T-cell (primary cell): ENCODE results near the gene NCAM1. TPM values are rescaled to one million over a fixed set of nuclear protein-coding genes. Genes with fewer than 3 reads are reported as not detected.

Experiments used
- ATAC-seq, 4 experiments: fragments of 200-7000 bp in 3 of 4; fragments of 150-1000 bp in 1 of 4; cut with Tn5 transposase; replicated peaks in 1 of 4; 1 replicate in 3 of 4; 2 replicates in 1 of 4; pipeline ENCODE4 v1.10.0; 2021; ENCODE audit warnings: moderate library complexity in 3 of 4, mild to moderate bottlenecking in 2 of 4, moderate number of reproducible peaks in 1 of 4
- CTCF ChIA-PET, 2 donors: fragments of 300-600 bp; sonication (Branson Sonifier 250); formaldehyde crosslinking; loops; one replicate each; lab custom pipeline; 2022; ENCODE audit warnings: antibody characterized with exemption in 2 of 2; lab: Charles Lee
- POLR2A ChIA-PET, 2 donors: fragments of 300-600 bp; sonication (Branson Sonifier 250); formaldehyde crosslinking; loops; one replicate each; lab custom pipeline; 2022; ENCODE audit warnings: antibody characterized with exemption in 2 of 2; lab: Charles Lee
- DNase-seq, 35 experiments: peaks; one replicate each; pipeline versions ENCODE4 v3.0.0 to v3.0.0-alpha.2; 2013 to 2023
- H3K27ac ChIP-seq: one replicate; pipeline ENCODE4 v1.5.1; 2013; ENCODE audit warnings: low read length
- H3K27me3 ChIP-seq, 2 experiments: replicated peaks in 1 of 2; 1 replicate in 1 of 2; 2 replicates in 1 of 2; pipeline versions ENCODE4 v1.6.1 to v1.7.0; 2013; ENCODE audit warnings: low read length in 1 of 2, mixed read lengths in 1 of 2; ENCODE audit not compliant: control insufficient read depth in 2 of 2, insufficient read depth in 2 of 2; ENCODE audit errors: extremely low read depth in 1 of 2
- H3K36me3 ChIP-seq, 2 donors: 1 replicate in 1 of 2; 2 replicates in 1 of 2; pipeline versions ENCODE4 v1.6.1 to v1.7.0; 2013; ENCODE audit warnings: low read length in 1 of 2; ENCODE audit not compliant: control insufficient read depth in 2 of 2, insufficient read depth in 1 of 2; ENCODE audit errors: extremely low read depth in 1 of 2
- H3K4me1 ChIP-seq, 2 experiments: 1 replicate in 1 of 2; 2 replicates in 1 of 2; pipeline versions ENCODE4 v1.6.1 to v1.7.0; 2013; ENCODE audit warnings: low read length in 2 of 2, mixed read lengths in 1 of 2; ENCODE audit not compliant: insufficient read depth in 2 of 2, control insufficient read depth in 1 of 2; ENCODE audit errors: extremely low read depth in 1 of 2
- H3K4me3 ChIP-seq, 2 donors: 1 replicate in 1 of 2; 2 replicates in 1 of 2; pipeline versions ENCODE4 v1.5.1 to v1.7.0; 2013; ENCODE audit warnings: mild to moderate bottlenecking in 2 of 2, low read length in 1 of 2, moderate library complexity in 1 of 2; ENCODE audit not compliant: control insufficient read depth in 1 of 2; ENCODE audit errors: extremely low read depth in 1 of 2
- H3K9me3 ChIP-seq: 2 replicates; pipeline ENCODE4 v1.7.0; 2013
- H3K27ac Mint-ChIP-seq, 2 donors: one replicate each; pipeline ENCODE4 v1.8.0; 2020 to 2021; ENCODE audit warnings: mild to moderate bottlenecking in 2 of 2, mixed read lengths in 2 of 2
- H3K27me3 Mint-ChIP-seq, 2 donors: one replicate each; pipeline ENCODE4 v1.8.0; 2021 to 2022; ENCODE audit warnings: mixed read lengths in 2 of 2
- H3K36me3 Mint-ChIP-seq: one replicate; pipeline ENCODE4 v1.8.0; 2021; ENCODE audit warnings: mixed read lengths
- H3K4me1 Mint-ChIP-seq, 3 donors: one replicate each; pipeline ENCODE4 v1.8.0; 2020 to 2022; ENCODE audit warnings: mixed read lengths in 3 of 3, mild to moderate bottlenecking in 1 of 3
- H3K4me3 Mint-ChIP-seq, 3 donors: one replicate each; pipeline ENCODE4 v1.8.0; 2020 to 2022; ENCODE audit warnings: mild to moderate bottlenecking in 3 of 3, mixed read lengths in 3 of 3, moderate library complexity in 3 of 3
- H3K9me3 Mint-ChIP-seq, 3 donors: one replicate each; pipeline ENCODE4 v1.8.0; 2020 to 2022; ENCODE audit warnings: mixed read lengths in 3 of 3
- WGBS: methylation state at CpG from one replicate; pipeline ENCODE4 v1.1.5; 2013; ENCODE audit warnings: missing lambda C conversion rate; ENCODE audit not compliant: insufficient coverage; 5-methylcytosine and 5-hydroxymethylcytosine counted together
- total RNA-seq, 35 experiments: library from RNA in 6 of 35; stranded (reverse) in 6 of 35; fragments of 120-200 nt in 1 of 35; gene quantifications; one replicate each; pipeline versions ENCODE4 v1.2.1 to v1.2.4 and lab custom pipeline; 2013 to 2026

The NCAM1 gene
- total RNA-seq, 5 donors from 2014 or later (not counting 1 experiment from before 2014, with no cell fraction given): 0.90 to 1.8 (median 1.1) TPM

- 53% methylated on average over 3 of the region's 6 CpGs for WGBS
- H3K27me3 Mint-ChIP-seq: peaks cover 39 to 45% of the 10 kb centered on the region in 2 donors
Measured at GRCh38 chr11:112949781-112950575, 11.2 kb upstream of the NCAM1 start.

DNA sequence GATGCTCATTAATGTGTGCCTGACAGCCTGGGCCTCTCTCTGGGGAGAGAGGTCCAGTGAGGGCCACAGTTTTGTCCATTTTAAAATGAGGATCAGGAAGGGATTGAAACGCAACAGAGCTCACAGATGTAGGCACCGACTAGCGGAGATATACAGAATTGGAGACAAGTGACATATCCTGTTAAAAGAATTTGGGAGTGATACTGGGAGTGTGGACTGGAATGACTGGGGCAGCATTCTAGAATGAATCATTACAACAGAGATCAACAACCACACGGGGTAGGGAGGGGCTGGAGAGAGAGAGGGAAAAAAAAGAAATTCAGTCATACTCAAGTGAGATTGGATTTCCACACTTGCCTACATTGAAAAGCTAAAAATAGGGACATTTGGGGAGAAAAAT is 2.5 kb upstream of the NCAM1 start:
- H3K27ac ChIP-seq: no peak overlapping the region
- no peak for DNase-seq
- no peak overlapping the region for H3K4me3 ChIP-seq
- H3K27me3 Mint-ChIP-seq: peaks cover 43 to 58% of the 10 kb centered on the region in 2 donors
- ChIA-PET CTCF (interaction anchor here in 1 of 2 donors (0.6 kb wide), 1 partner anchor 597 kb away, joined by 10 read pairs; no protein-coding TSS in a partner anchor), POLR2A (no interaction called here)
- H3K9me3 Mint-ChIP-seq: no peaks in the 10 kb centered on the region
- peaks cover 16 to 31% of the 10 kb centered on the region in 2 experiments for H3K27me3 ChIP-seq
- WGBS: 75% methylated on average over 2 of the region's 4 CpGs
- no peaks in the 10 kb centered on the region for H3K36me3 Mint-ChIP-seq
- peaks cover 0 to 22% of the 10 kb centered on the region in 2 experiments for H3K4me1 ChIP-seq
- H3K27ac Mint-ChIP-seq: no peak overlapping the region
- no peak overlapping the region for H3K4me3 Mint-ChIP-seq
- no peak for ATAC-seq
- no peaks in the 10 kb centered on the region for H3K9me3 ChIP-seq
- no peaks in the 10 kb centered on the region for H3K36me3 ChIP-seq
- peaks cover 14 to 17% (median 17%) of the 10 kb centered on the region in 3 donors for H3K4me1 Mint-ChIP-seq

More at GRCh38 chr11:112949781-112950575, 11.2 kb upstream of the NCAM1 start:
- Histone ChIP-seq H3K36me3 (no peaks in the 10 kb centered on the region), H3K9me3 (no peaks in the 10 kb centered on the region), H3K27ac (no peak overlapping the region), H3K4me1 (no peaks in the 10 kb centered on the region), H3K4me3 (no peak overlapping the region), H3K27me3 (peaks cover 0 to 9% of the 10 kb centered on the region in 2 experiments)
- no peak overlapping the region for H3K4me3 Mint-ChIP-seq
- no peaks in the 10 kb centered on the region for H3K4me1 Mint-ChIP-seq
- ATAC-seq: no peak
- no peak for DNase-seq
- POLR2A ChIA-PET: no interaction called here
- H3K9me3 Mint-ChIP-seq: peaks cover 0 to 6% (median 0%) of the 10 kb centered on the region in 3 donors
- no peak overlapping the region for H3K27ac Mint-ChIP-seq
- CTCF ChIA-PET: no interaction called here
- no peaks in the 10 kb centered on the region for H3K36me3 Mint-ChIP-seq

GRCh38 chr11:112961751-112962578 is 745 bp downstream of the NCAM1 start:
- 1% methylated on average over 61 of the region's 82 CpGs for WGBS
- no peak overlapping the region for H3K27ac ChIP-seq
- Mint-ChIP-seq H3K36me3 (no peaks in the 10 kb centered on the region), H3K4me1 (peaks cover 14 to 21% (median 17%) of the 10 kb centered on the region in 3 donors), H3K27ac (no peak overlapping the region), H3K9me3 (no peaks in the 10 kb centered on the region), H3K27me3 (peaks cover 47 to 65% of the 10 kb centered on the region in 2 donors), H3K4me3 (peak overlapping the region; percentile 76 to 81 (median 78))
- no peaks in the 10 kb centered on the region for H3K9me3 ChIP-seq
- CTCF ChIA-PET: no interaction called here
- peak overlapping the region; percentile 42 to 77 for H3K4me3 ChIP-seq
- ATAC-seq: no peak
- POLR2A ChIA-PET: no interaction called here
- no peaks in the 10 kb centered on the region for H3K36me3 ChIP-seq
- DNase-seq: peak in 9 of 35 experiments; percentile 0 to 30 (median 8)
- H3K27me3 ChIP-seq: peaks cover 22 to 32% of the 10 kb centered on the region in 2 experiments
- peaks cover 0 to 22% of the 10 kb centered on the region in 2 experiments for H3K4me1 ChIP-seq

GRCh38 chr11:112962579-112963367 is 1.6 kb downstream of the NCAM1 start:
- H3K27ac Mint-ChIP-seq: no peak overlapping the region
- no peaks in the 10 kb centered on the region for H3K9me3 Mint-ChIP-seq
- DNase-seq: no peak
- Histone ChIP-seq H3K36me3 (no peaks in the 10 kb centered on the region), H3K27me3 (peaks cover 21 to 32% of the 10 kb centered on the region in 2 experiments), H3K4me3 (peak overlapping the region; percentile 42 to 77), H3K4me1 (peaks cover 0 to 22% of the 10 kb centered on the region in 2 experiments), H3K27ac (no peak overlapping the region), H3K9me3 (no peaks in the 10 kb centered on the region)
- peaks cover 14 to 21% (median 17%) of the 10 kb centered on the region in 3 donors for H3K4me1 Mint-ChIP-seq
- ChIA-PET POLR2A (no interaction called here), CTCF (no interaction called here)
- peak overlapping the region; percentile 67 to 81 (median 76) for H3K4me3 Mint-ChIP-seq
- no peaks in the 10 kb centered on the region for H3K36me3 Mint-ChIP-seq
- no peak for ATAC-seq
- 3% methylated on average over 56 of the region's 67 CpGs for WGBS
- H3K27me3 Mint-ChIP-seq: peaks cover 47 to 65% of the 10 kb centered on the region in 2 donors

- CTCF ChIA-PET: no interaction called here
- H3K9me3 Mint-ChIP-seq: no peaks in the 10 kb centered on the region
- no peak for ATAC-seq
- 13% methylated on average over 33 of the region's 48 CpGs for WGBS
- H3K4me1 Mint-ChIP-seq: peaks cover 14 to 21% (median 17%) of the 10 kb centered on the region in 3 donors
- no peak for DNase-seq
- Histone ChIP-seq H3K4me3 (peak overlapping the region in 1 of 2 donors; percentile 22), H3K9me3 (no peaks in the 10 kb centered on the region), H3K27ac (no peak overlapping the region), H3K36me3 (no peaks in the 10 kb centered on the region), H3K27me3 (peaks cover 18 to 32% of the 10 kb centered on the region in 2 experiments), H3K4me1 (peaks cover 0 to 22% of the 10 kb centered on the region in 2 experiments)
- peak overlapping the region; percentile 2 to 34 (median 25) for H3K4me3 Mint-ChIP-seq
- no peak overlapping the region for H3K27ac Mint-ChIP-seq
- POLR2A ChIA-PET: no interaction called here
- H3K27me3 Mint-ChIP-seq: peaks cover 43 to 60% of the 10 kb centered on the region in 2 donors
- no peaks in the 10 kb centered on the region for H3K36me3 Mint-ChIP-seq
Measured at GRCh38 chr11:112963368-112963955, 2.2 kb downstream of the NCAM1 start.
